Hepatocyte (in vitro differentiated cells): Measurements from ENCODE around the gene AMBP. TPM values are rescaled to one million over a fixed set of nuclear protein-coding genes. Genes with fewer than 3 reads are reported as not detected.

Experiments used
- DNase-seq: peaks from one replicate; pipeline ENCODE4 v3.0.0-alpha.2; 2016; ENCODE audit warnings: low spot score
- H2AFZ ChIP-seq: fragments of 200-600 bp; sonication (generic); 2 replicates; pipeline ENCODE4 v1.6.0; 2016; ENCODE audit warnings: antibody characterized with exemption, mild to moderate bottlenecking
- H3K27ac ChIP-seq: fragments of 200-600 bp; sonication (generic); 2 replicates; pipeline ENCODE4 v1.5.1; 2016; ENCODE audit warnings: mild to moderate bottlenecking
- H3K27me3 ChIP-seq: fragments of 200-600 bp; sonication (generic); 2 replicates; pipeline ENCODE4 v1.6.1; 2016
- H3K36me3 ChIP-seq: fragments of 200-600 bp; sonication (generic); replicated peaks from 2 replicates; pipeline ENCODE4 v1.5.1; 2016; ENCODE audit warnings: low read depth; ENCODE audit not compliant: insufficient read depth
- H3K4me1 ChIP-seq: fragments of 200-600 bp; sonication (generic); 2 replicates; pipeline ENCODE4 v1.5.1; 2016; ENCODE audit warnings: mild to moderate bottlenecking, moderate library complexity; ENCODE audit not compliant: insufficient read depth
- H3K4me2 ChIP-seq: fragments of 200-600 bp; sonication (generic); 2 replicates; pipeline ENCODE4 v1.6.0; 2016
- H3K4me3 ChIP-seq: fragments of 200-600 bp; sonication (generic); 2 replicates; pipeline ENCODE4 v1.5.1; 2016; ENCODE audit warnings: mild to moderate bottlenecking
- H3K79me2 ChIP-seq: fragments of 200-600 bp; sonication (generic); 2 replicates; pipeline ENCODE4 v1.6.0; 2017; ENCODE audit warnings: mild to moderate bottlenecking
- H3K9me2 ChIP-seq: fragments of 200-600 bp; sonication (generic); replicated peaks from 2 replicates; pipeline ENCODE4 v1.6.0; 2017; ENCODE audit warnings: mild to moderate bottlenecking; ENCODE audit not compliant: insufficient read depth
- H3K9me3 ChIP-seq: fragments of 200-600 bp; sonication (generic); 2 replicates; pipeline ENCODE4 v1.5.1; 2016; ENCODE audit warnings: low read depth, mild to moderate bottlenecking
- H4K20me1 ChIP-seq: fragments of 200-600 bp; sonication (generic); 2 replicates; pipeline ENCODE4 v1.6.0; 2016; ENCODE audit warnings: mild to moderate bottlenecking; ENCODE audit not compliant: insufficient read depth, poor library complexity, severe bottlenecking
- CTCF ChIP-seq: fragments of 200-600 bp; sonication (generic); IDR thresholded peaks from 2 replicates; pipeline ENCODE4 v1.5.1; 2016; ENCODE audit warnings: antibody characterized with exemption, mild to moderate bottlenecking; ENCODE audit not compliant: poor library complexity
- EZH2 ChIP-seq: fragments of 200-600 bp; sonication (generic); IDR thresholded peaks from 2 replicates; pipeline ENCODE4 v1.6.1; 2016; ENCODE audit warnings: antibody characterized with exemption, mild to moderate bottlenecking, borderline replicate concordance
- EZH2phosphoT487 ChIP-seq: fragments of 200-600 bp; sonication (generic); IDR thresholded peaks from one replicate; pipeline ENCODE4 v1.6.1; 2018; ENCODE audit warnings: antibody characterized with exemption, mild to moderate bottlenecking, low read depth, moderate library complexity; ENCODE audit not compliant: unreplicated experiment, severe bottlenecking
- WGBS: methylation state at CpG from one replicate; pipeline ENCODE4 v1.1.6; 2016; ENCODE audit warnings: low lambda C conversion rate; ENCODE audit errors: missing lambda C conversion rate; 5-methylcytosine and 5-hydroxymethylcytosine counted together
- polyA plus RNA-seq: library from polyadenylated mRNA; unstranded; fragments of >200 nt; fragmentation: Nextera tagmentation; extraction: Ambion mirVana; gene quantifications from 2 replicates; pipeline ENCODE4 v1.2.1, GENCODE V29; 2016
- total RNA-seq: library from RNA; depleted of rRNA; stranded (reverse); fragments of >200 nt; gene quantifications from 2 replicates; pipeline ENCODE4 v1.2.3, GENCODE V29; 2014

AMBP gene
- total and polyA plus RNA-seq, 2 experiments from 2014 or later: 713 to 833 TPM

GRCh38 chr9:114035221-114035844, 42.8 kb downstream of the AMBP start:
- no peaks in the 10 kb centered on the region for H4K20me1 ChIP-seq
- H3K79me2 ChIP-seq: no peaks in the 10 kb centered on the region
- H3K27me3 ChIP-seq: no peaks in the 10 kb centered on the region
- no peak overlapping the region for H2AFZ ChIP-seq
- no peaks in the 10 kb centered on the region for H3K9me3 ChIP-seq
- H3K4me3 ChIP-seq: no peak overlapping the region
- H3K9me2 ChIP-seq: no peaks in the 10 kb centered on the region
- no peak for TF ChIP-seq EZH2
- TF ChIP-seq CTCF: no peak
- TF ChIP-seq EZH2phosphoT487: no peak
- H3K4me2 ChIP-seq: no peak overlapping the region
- H3K4me1 ChIP-seq: no peaks in the 10 kb centered on the region
- no peak overlapping the region for H3K27ac ChIP-seq
- peaks cover 2% of the 10 kb centered on the region for H3K36me3 ChIP-seq
- 94% methylated on average over 16 of the region's 17 CpGs for WGBS
- DNase-seq: no peak

GRCh38 chr9:114034661-114035062, 43.4 kb downstream of the AMBP start:
- DNase-seq: no peak
- H3K4me1 ChIP-seq: no peaks in the 10 kb centered on the region
- H3K9me3 ChIP-seq: no peaks in the 10 kb centered on the region
- H3K9me2 ChIP-seq: no peaks in the 10 kb centered on the region
- H3K4me3 ChIP-seq: no peak overlapping the region
- no peak overlapping the region for H3K27ac ChIP-seq
- H3K36me3 ChIP-seq: peaks cover under 1% of the 10 kb centered on the region
- H3K4me2 ChIP-seq: no peak overlapping the region
- no peaks in the 10 kb centered on the region for H3K27me3 ChIP-seq
- TF ChIP-seq EZH2phosphoT487 (no peak), EZH2 (no peak), CTCF (no peak)
- H2AFZ ChIP-seq: no peak overlapping the region
- WGBS: 98% methylated on average over 4 of the region's 4 CpGs
- no peaks in the 10 kb centered on the region for H3K79me2 ChIP-seq
- H4K20me1 ChIP-seq: no peaks in the 10 kb centered on the region

- Histone ChIP-seq H3K27ac (no peak overlapping the region), H3K36me3 (no peaks in the 10 kb centered on the region), H2AFZ (no peak overlapping the region), H3K4me3 (no peak overlapping the region), H3K4me2 (no peak overlapping the region), H3K27me3 (no peaks in the 10 kb centered on the region), H3K4me1 (no peaks in the 10 kb centered on the region), H3K9me3 (no peaks in the 10 kb centered on the region), H4K20me1 (no peaks in the 10 kb centered on the region), H3K9me2 (no peaks in the 10 kb centered on the region), H3K79me2 (no peaks in the 10 kb centered on the region)
- no peak for DNase-seq
- 97% methylated on average over 10 of the region's 10 CpGs for WGBS
- TF ChIP-seq EZH2phosphoT487 (no peak), EZH2 (no peak), CTCF (no peak)
These were observed 43.9 kb downstream of the AMBP start for GRCh38 chr9:114034196-114034595.
